Measurements from ENCODE around the gene RGS7. TPM values are rescaled to one million over a fixed set of nuclear protein-coding genes. Genes with fewer than 3 reads are reported as not detected.

RGS7 gene
- total and polyA plus RNA-seq, 10 of the 15 experiments (the other 5 are each of a cell fraction or from before 2014, with no cell fraction given): not detected

DNA sequence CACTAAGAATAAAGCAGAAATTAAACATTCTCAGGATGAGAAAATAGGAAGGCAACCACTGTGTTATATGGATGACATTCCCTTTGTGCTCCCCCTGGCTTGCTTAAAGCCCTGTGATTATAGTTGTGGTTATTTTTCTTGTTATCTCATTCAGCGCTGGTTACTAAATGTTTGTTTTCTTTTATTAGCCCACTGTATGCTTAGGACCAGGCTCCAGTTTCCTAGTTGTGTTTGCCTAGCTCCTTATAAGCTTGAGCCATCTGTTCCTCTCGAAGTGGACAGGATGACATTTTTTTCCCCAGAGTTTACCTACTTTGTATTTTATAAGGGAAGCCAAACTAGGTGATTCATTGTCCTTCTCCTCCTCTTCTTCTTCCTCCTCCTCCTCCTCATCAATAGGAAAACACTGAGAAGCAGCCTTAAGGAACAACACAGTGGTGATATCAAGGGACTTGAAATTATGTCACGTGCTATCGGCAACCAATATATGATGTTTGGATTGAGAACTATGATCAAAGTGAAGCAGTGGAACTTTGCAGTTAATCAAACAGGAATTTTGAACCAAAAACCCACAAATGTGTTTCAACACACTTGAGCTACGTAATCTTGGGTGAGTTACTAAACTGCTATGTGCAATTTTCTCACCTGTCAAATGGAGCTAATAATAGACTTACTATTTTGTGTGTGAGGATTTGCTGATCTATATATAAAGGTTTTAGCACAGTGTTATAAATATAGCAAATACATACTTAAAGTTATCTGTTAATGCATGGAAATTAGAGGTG is 35.1 kb upstream of the RGS7 start (continued):
- TF ChIP-seq, protein P1, sequence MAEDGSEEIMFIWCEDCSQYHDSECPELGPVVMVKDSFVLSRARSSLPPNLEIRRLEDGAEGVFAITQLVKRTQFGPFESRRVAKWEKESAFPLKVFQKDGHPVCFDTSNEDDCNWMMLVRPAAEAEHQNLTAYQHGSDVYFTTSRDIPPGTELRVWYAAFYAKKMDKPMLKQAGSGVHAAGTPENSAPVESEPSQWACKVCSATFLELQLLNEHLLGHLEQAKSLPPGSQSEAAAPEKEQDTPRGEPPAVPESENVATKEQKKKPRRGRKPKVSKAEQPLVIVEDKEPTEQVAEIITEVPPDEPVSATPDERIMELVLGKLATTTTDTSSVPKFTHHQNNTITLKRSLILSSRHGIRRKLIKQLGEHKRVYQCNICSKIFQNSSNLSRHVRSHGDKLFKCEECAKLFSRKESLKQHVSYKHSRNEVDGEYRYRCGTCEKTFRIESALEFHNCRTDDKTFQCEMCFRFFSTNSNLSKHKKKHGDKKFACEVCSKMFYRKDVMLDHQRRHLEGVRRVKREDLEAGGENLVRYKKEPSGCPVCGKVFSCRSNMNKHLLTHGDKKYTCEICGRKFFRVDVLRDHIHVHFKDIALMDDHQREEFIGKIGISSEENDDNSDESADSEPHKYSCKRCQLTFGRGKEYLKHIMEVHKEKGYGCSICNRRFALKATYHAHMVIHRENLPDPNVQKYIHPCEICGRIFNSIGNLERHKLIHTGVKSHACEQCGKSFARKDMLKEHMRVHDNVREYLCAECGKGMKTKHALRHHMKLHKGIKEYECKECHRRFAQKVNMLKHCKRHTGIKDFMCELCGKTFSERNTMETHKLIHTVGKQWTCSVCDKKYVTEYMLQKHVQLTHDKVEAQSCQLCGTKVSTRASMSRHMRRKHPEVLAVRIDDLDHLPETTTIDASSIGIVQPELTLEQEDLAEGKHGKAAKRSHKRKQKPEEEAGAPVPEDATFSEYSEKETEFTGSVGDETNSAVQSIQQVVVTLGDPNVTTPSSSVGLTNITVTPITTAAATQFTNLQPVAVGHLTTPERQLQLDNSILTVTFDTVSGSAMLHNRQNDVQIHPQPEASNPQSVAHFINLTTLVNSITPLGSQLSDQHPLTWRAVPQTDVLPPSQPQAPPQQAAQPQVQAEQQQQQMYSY (CRISPR knock-in tag; IDR thresholded peaks at IDR 0.05): no peak
- TF ChIP-seq STAT1 (conservative IDR thresholded peaks at IDR 0.05) (no peak), WRNIP1 (IDR thresholded peaks at IDR 0.05; ENCODE audit: borderline replicate concordance, low read depth, low read length) (no peak), NFYB (IDR thresholded peaks at IDR 0.05; ENCODE audit: insufficient read depth, low read depth, low read length) (no peak)

- no peak overlapping the region for H3K9ac ChIP-seq (ENCODE audit: control insufficient read depth, insufficient read depth, low read length)
- no peak overlapping the region for H3K4me3 ChIP-seq
- no peaks in the 10 kb centered on the region for H3K9me3 ChIP-seq (replicated peaks; ENCODE audit: control insufficient read depth, insufficient read depth, low read length)
- H3K4me2 ChIP-seq (ENCODE audit: control insufficient read depth, insufficient read depth): no peak overlapping the region
- H3K27me3 ChIP-seq (replicated peaks in 1 of 2; ENCODE audit: control insufficient read depth in 2 of 2, insufficient read depth in 2 of 2, low read length in 1 of 2): no peaks in the 10 kb centered on the region
- H3K36me3 ChIP-seq (ENCODE audit: control insufficient read depth in 2 of 2, insufficient read depth in 2 of 2, low read length in 1 of 2): no peaks in the 10 kb centered on the region
- ChIA-PET POLR2A (interaction anchor here (0.5 kb wide), 1 partner anchor 221 kb away, joined by 3 read pairs; no protein-coding TSS in a partner anchor), RAD21 (ENCODE audit: unreplicated experiment) (no interaction called here), CTCF (no interaction called here), SMC1A (ENCODE audit: uncharacterized antibody, unreplicated experiment) (no interaction called here)
- H4K20me1 ChIP-seq (ENCODE audit: control insufficient read depth, insufficient read depth): no peaks in the 10 kb centered on the region
- WGBS (ENCODE audit: insufficient coverage, insufficient replicate concordance, low lambda C conversion rate, missing lambda C conversion rate): 0% methylated on average over 2 of the region's 2 CpGs
- FAIRE-seq (no peak), DNase-seq (ENCODE audit: low read depth, low spot score) (no peak), ATAC-seq (no peak)
- H3K4me1 ChIP-seq (ENCODE audit: control insufficient read depth, insufficient read depth, low read length): no peaks in the 10 kb centered on the region
- intact Hi-C loops (cut with micrococcal nuclease; ENCODE audit: unreplicated experiment): no loop called here
- no peak for TF ChIP-seq MTA2 (IDR thresholded peaks at IDR 0.05; ENCODE audit: low read depth)
- TF ChIP-seq, protein P2, sequence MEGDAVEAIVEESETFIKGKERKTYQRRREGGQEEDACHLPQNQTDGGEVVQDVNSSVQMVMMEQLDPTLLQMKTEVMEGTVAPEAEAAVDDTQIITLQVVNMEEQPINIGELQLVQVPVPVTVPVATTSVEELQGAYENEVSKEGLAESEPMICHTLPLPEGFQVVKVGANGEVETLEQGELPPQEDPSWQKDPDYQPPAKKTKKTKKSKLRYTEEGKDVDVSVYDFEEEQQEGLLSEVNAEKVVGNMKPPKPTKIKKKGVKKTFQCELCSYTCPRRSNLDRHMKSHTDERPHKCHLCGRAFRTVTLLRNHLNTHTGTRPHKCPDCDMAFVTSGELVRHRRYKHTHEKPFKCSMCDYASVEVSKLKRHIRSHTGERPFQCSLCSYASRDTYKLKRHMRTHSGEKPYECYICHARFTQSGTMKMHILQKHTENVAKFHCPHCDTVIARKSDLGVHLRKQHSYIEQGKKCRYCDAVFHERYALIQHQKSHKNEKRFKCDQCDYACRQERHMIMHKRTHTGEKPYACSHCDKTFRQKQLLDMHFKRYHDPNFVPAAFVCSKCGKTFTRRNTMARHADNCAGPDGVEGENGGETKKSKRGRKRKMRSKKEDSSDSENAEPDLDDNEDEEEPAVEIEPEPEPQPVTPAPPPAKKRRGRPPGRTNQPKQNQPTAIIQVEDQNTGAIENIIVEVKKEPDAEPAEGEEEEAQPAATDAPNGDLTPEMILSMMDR (IDR thresholded peaks at IDR 0.05 in 2 of 3, conservative IDR thresholded peaks at IDR 0.05 in 1 of 3; ENCODE audit: control insufficient read depth in 2 of 3, extremely low read depth in 1 of 3, insufficient read depth in 1 of 3, low read depth in 3 of 3, low read length in 3 of 3): no peak
- no peak for TF ChIP-seq ELK1 (IDR thresholded peaks at IDR 0.05; ENCODE audit: low read depth, low read length)
- no peak for TF ChIP-seq TAF1 (IDR thresholded peaks at IDR 0.05; ENCODE audit: borderline replicate concordance, low read depth, low read length)
- TF ChIP-seq, protein P3, sequence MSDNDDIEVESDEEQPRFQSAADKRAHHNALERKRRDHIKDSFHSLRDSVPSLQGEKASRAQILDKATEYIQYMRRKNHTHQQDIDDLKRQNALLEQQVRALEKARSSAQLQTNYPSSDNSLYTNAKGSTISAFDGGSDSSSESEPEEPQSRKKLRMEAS (IDR thresholded peaks at IDR 0.05; ENCODE audit: low read depth, low read length): no peak
- H3K27ac ChIP-seq (ENCODE audit: control insufficient read depth, insufficient read depth): no peak overlapping the region
- no peaks in the 10 kb centered on the region for H3K79me2 ChIP-seq (ENCODE audit: control insufficient read depth, insufficient read depth, low read length)
- H2AFZ ChIP-seq (ENCODE audit: control insufficient read depth, low read depth, low read length): no peak overlapping the region
- in situ Hi-C loops (cut with MboI): no loop called here
- BruUV-seq (replicated peaks): no TSS peak
Measured at GRCh38 chr1:241390526-241390925, 33.5 kb upstream of the RGS7 start.

Data from GM12878 (cell line).